Measurements from ENCODE around the gene FAM168A. TPM values are rescaled to one million over a fixed set of nuclear protein-coding genes. Genes with fewer than 3 reads are reported as not detected.
"Not testable (repeated sequence)": the region's sequence is repeated elsewhere in the genome, so short reads cannot be mapped to it uniquely, and the experiment has no call there.

Gene FAM168A
- total and polyA plus RNA-seq, 2 donors (not counting 1 experiment from before 2014, with no cell fraction given) = 16.3 to 23.8 TPM

DNA sequence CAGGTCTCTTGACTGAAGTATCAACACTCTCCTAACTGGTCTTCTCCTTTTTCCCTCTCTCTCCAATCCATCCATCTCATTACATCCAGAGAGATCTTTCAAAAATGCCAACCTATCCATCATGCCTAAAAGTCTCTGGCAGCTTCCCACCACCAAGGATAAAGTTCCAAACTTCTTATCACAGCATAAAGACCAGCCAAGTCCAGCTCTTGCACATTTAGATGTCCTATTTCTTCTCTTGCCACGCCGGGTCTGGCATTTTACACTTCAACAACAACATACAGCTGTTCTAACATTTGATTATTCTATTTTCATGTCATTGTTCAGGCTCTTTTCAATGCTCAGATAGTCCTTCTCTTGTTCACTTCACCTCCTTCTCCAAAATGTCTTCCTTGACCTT, 151.1 kb downstream of the FAM168A start:
- H3K27ac ChIP-seq (ENCODE audit: insufficient read depth, low read length) = no peak overlapping the region
- no peak overlapping the region for H3K4me2 ChIP-seq (ENCODE audit: extremely low read depth, insufficient read depth, low read length)
- DNase-seq (ENCODE audit: low read depth in 2 of 2) = no peak
- H4K20me1 ChIP-seq (ENCODE audit: control insufficient read depth, extremely low read depth, insufficient read depth, low read length) = no peaks in the 10 kb centered on the region
- TF ChIP-seq EZH2 (IDR thresholded peaks at IDR 0.05; ENCODE audit: low read length, missing control alignments) = no peak
- TF ChIP-seq, protein P1, sequence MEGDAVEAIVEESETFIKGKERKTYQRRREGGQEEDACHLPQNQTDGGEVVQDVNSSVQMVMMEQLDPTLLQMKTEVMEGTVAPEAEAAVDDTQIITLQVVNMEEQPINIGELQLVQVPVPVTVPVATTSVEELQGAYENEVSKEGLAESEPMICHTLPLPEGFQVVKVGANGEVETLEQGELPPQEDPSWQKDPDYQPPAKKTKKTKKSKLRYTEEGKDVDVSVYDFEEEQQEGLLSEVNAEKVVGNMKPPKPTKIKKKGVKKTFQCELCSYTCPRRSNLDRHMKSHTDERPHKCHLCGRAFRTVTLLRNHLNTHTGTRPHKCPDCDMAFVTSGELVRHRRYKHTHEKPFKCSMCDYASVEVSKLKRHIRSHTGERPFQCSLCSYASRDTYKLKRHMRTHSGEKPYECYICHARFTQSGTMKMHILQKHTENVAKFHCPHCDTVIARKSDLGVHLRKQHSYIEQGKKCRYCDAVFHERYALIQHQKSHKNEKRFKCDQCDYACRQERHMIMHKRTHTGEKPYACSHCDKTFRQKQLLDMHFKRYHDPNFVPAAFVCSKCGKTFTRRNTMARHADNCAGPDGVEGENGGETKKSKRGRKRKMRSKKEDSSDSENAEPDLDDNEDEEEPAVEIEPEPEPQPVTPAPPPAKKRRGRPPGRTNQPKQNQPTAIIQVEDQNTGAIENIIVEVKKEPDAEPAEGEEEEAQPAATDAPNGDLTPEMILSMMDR (conservative IDR thresholded peaks at IDR 0.05 in 1 of 2, IDR thresholded peaks at IDR 0.05 in 1 of 2; ENCODE audit: low read depth in 1 of 2, low read length in 2 of 2) = no peak
- H3K36me3 ChIP-seq (ENCODE audit: control insufficient read depth, insufficient read depth, low read length) = no peaks in the 10 kb centered on the region
- no peaks in the 10 kb centered on the region for H3K9me3 ChIP-seq (ENCODE audit: control insufficient read depth, insufficient read depth, low read depth, low read length)
- no peak overlapping the region for H2AFZ ChIP-seq (ENCODE audit: low read length)
- no peak overlapping the region for H3K9ac ChIP-seq (ENCODE audit: insufficient read depth, low read length)
- no peaks in the 10 kb centered on the region for H3K79me2 ChIP-seq (ENCODE audit: control insufficient read depth, insufficient read depth, low read length)
- no peaks in the 10 kb centered on the region for H3K27me3 ChIP-seq (ENCODE audit: control insufficient read depth, insufficient read depth, low read length)
- H3K4me1 ChIP-seq (ENCODE audit: control insufficient read depth, extremely low read depth, insufficient read depth, low read length) = no peaks in the 10 kb centered on the region
- no peak overlapping the region for H3K4me3 ChIP-seq (replicated peaks in 1 of 4; ENCODE audit: control extremely low read depth in 1 of 4, insufficient read depth in 1 of 4, low read depth in 3 of 4, low read length in 4 of 4)

DNA sequence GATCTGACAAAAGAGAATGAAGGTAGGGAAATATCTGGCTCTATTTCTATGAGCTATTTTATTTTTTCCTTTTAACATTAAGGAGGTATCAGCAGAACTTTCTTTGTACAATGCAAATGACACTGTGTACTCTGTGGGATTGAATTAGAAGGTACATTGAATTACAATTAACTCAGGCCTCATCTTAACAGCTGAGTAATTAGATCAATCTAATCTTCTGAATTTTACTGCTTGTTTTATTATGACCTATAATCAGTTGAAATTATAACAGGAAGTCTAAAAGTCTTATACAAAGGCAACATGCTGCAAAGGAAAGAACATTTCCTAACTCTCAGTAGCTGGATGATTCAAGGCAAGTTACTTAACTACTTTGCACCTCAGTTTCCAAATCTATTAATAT, 151.9 kb downstream of the FAM168A start:
- Histone ChIP-seq H4K20me1 (ENCODE audit: control insufficient read depth, extremely low read depth, insufficient read depth, low read length) (no peaks in the 10 kb centered on the region), H3K4me3 (replicated peaks in 1 of 4; ENCODE audit: control extremely low read depth in 1 of 4, insufficient read depth in 1 of 4, low read depth in 3 of 4, low read length in 4 of 4) (no peak overlapping the region), H3K27ac (ENCODE audit: insufficient read depth, low read length) (no peak overlapping the region), H3K79me2 (ENCODE audit: control insufficient read depth, insufficient read depth, low read length) (no peaks in the 10 kb centered on the region), H3K9ac (ENCODE audit: insufficient read depth, low read length) (no peak overlapping the region), H3K4me1 (ENCODE audit: control insufficient read depth, extremely low read depth, insufficient read depth, low read length) (no peaks in the 10 kb centered on the region), H3K9me3 (ENCODE audit: control insufficient read depth, insufficient read depth, low read depth, low read length) (no peaks in the 10 kb centered on the region), H3K27me3 (ENCODE audit: control insufficient read depth, insufficient read depth, low read length) (no peaks in the 10 kb centered on the region), H2AFZ (ENCODE audit: low read length) (no peak overlapping the region), H3K4me2 (ENCODE audit: extremely low read depth, insufficient read depth, low read length) (no peak overlapping the region), H3K36me3 (ENCODE audit: control insufficient read depth, insufficient read depth, low read length) (no peaks in the 10 kb centered on the region)
- DNase-seq (ENCODE audit: low read depth in 2 of 2) = no peak
- TF ChIP-seq, protein P1 (conservative IDR thresholded peaks at IDR 0.05 in 1 of 2, IDR thresholded peaks at IDR 0.05 in 1 of 2; ENCODE audit: low read depth in 1 of 2, low read length in 2 of 2) = no peak
- no peak for TF ChIP-seq EZH2 (IDR thresholded peaks at IDR 0.05; ENCODE audit: low read length, missing control alignments)

DNA sequence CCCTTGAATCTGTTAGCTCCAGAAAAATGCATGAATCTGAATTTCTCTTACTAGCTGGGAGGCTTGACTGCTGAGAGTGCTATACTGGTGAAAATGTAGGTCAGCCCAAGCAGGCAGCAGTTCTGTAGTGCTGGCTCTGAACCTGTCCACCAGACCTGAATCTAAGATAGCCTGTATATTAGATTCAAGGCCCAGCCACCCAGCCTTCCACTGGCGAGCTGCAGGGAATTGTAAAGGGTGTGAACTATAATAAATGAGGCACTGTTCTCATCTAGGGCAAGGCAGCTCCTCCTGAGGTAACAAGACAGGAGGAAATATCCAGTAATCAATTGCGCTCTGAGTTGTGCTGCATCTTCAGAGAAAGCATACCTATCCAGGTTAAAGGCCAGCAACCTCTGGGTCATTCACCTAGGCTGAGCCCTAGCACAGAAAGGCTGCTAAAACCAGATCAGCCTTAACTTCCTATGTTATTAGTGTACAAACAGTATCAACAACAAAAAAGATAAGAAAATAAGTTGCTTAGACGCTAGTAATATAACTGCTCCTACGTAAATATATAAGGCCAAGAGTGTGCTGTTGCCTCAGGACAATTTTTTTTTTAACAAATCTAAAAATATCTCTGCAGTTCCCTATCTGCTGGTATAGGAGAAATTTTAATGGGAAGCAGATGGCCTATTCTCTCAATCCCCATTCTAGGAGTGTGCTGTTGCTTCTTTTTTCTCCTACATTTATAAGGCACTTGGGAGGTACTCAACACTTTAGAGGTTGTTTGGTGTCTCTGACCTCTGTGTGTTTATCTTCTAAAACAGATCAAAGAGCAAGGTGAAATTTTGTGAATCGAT, 158.7 kb downstream of the FAM168A start:
- no peaks in the 10 kb centered on the region for H3K36me3 ChIP-seq (ENCODE audit: control insufficient read depth, insufficient read depth, low read length)
- no peaks in the 10 kb centered on the region for H3K79me2 ChIP-seq (ENCODE audit: control insufficient read depth, insufficient read depth, low read length)
- no peak overlapping the region for H3K9ac ChIP-seq (ENCODE audit: insufficient read depth, low read length)
- no peak overlapping the region for H3K4me3 ChIP-seq (replicated peaks in 1 of 4; ENCODE audit: control extremely low read depth in 1 of 4, insufficient read depth in 1 of 4, low read depth in 3 of 4, low read length in 4 of 4)
- TF ChIP-seq, protein P1 (conservative IDR thresholded peaks at IDR 0.05 in 1 of 2, IDR thresholded peaks at IDR 0.05 in 1 of 2; ENCODE audit: low read depth in 1 of 2, low read length in 2 of 2) = no peak
- TF ChIP-seq EZH2 (IDR thresholded peaks at IDR 0.05; ENCODE audit: low read length, missing control alignments) = no peak
- H3K4me1 ChIP-seq (ENCODE audit: control insufficient read depth, extremely low read depth, insufficient read depth, low read length) = no peaks in the 10 kb centered on the region
- H3K9me3 ChIP-seq (ENCODE audit: control insufficient read depth, insufficient read depth, low read depth, low read length) = no peaks in the 10 kb centered on the region
- H3K4me2 ChIP-seq (ENCODE audit: extremely low read depth, insufficient read depth, low read length) = no peak overlapping the region
- no peak overlapping the region for H2AFZ ChIP-seq (ENCODE audit: low read length)
- DNase-seq (ENCODE audit: low read depth in 2 of 2) = no peak
- no peak overlapping the region for H3K27ac ChIP-seq (ENCODE audit: insufficient read depth, low read length)
- no peaks in the 10 kb centered on the region for H4K20me1 ChIP-seq (ENCODE audit: control insufficient read depth, extremely low read depth, insufficient read depth, low read length)
- no peaks in the 10 kb centered on the region for H3K27me3 ChIP-seq (ENCODE audit: control insufficient read depth, insufficient read depth, low read length)

DNA sequence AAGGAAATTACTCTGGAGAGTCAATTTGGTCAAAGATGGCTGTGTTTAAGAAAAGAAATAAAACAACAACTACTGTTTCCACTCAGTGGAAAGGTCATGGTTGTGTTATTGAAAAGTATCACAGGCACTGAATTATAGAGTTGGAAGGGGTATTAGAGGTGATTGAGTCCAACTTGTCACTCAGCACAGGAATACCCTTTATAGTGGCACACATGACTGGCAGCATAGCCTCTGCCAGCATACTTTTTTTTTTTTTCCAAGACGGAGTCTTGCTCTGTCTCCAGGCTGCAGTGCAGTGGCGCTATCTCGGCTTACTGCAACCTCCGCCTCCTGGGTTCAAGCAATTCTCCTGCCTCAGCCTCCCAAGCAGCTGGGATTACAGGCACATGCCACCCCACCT, 161.1 kb downstream of the FAM168A start:
- H2AFZ ChIP-seq (ENCODE audit: low read length); H3K4me2 ChIP-seq (ENCODE audit: extremely low read depth, insufficient read depth, low read length); H4K20me1 ChIP-seq (ENCODE audit: control insufficient read depth, extremely low read depth, insufficient read depth, low read length); H3K27me3 ChIP-seq (ENCODE audit: control insufficient read depth, insufficient read depth, low read length); H3K4me3 ChIP-seq (replicated peaks in 1 of 4; ENCODE audit: control extremely low read depth in 1 of 4, insufficient read depth in 1 of 4, low read depth in 3 of 4, low read length in 4 of 4); H3K9me3 ChIP-seq (ENCODE audit: control insufficient read depth, insufficient read depth, low read depth, low read length); H3K9ac ChIP-seq (ENCODE audit: insufficient read depth, low read length); H3K4me1 ChIP-seq (ENCODE audit: control insufficient read depth, extremely low read depth, insufficient read depth, low read length); DNase-seq (ENCODE audit: low read depth in 2 of 2); H3K36me3 ChIP-seq (ENCODE audit: control insufficient read depth, insufficient read depth, low read length); H3K79me2 ChIP-seq (ENCODE audit: control insufficient read depth, insufficient read depth, low read length); H3K27ac ChIP-seq (ENCODE audit: insufficient read depth, low read length): not testable (repeated sequence)
